Prostate gland (tissue), 2 donors: ENCODE measurements around the gene CHTF8. TPM values are rescaled to one million over a fixed set of nuclear protein-coding genes. Genes with fewer than 3 reads are reported as not detected.

Source experiments
- DNase-seq: peaks from one replicate; pipeline ENCODE4 v3.0.0-alpha.2; 2019; ENCODE audit warnings: low spot score
- H3K27ac ChIP-seq, 2 donors: fragments of 200-600 bp; sonication (generic); 2 replicates each; pipeline ENCODE4 v1.5.1; 2017 to 2019
- H3K27me3 ChIP-seq: fragments of 200-600 bp; sonication (generic); replicated peaks from 2 replicates; pipeline ENCODE4 v1.5.1; 2019; ENCODE audit not compliant: insufficient read depth
- H3K36me3 ChIP-seq, 2 donors: fragments of 200-600 bp; sonication (generic); 1 replicate in 1 of 2; 2 replicates in 1 of 2; pipeline versions ENCODE4 v1.5.1 to v1.8.1; 2017 to 2019
- H3K4me1 ChIP-seq: fragments of 200-600 bp; sonication (generic); replicated peaks from 2 replicates; pipeline ENCODE4 v1.5.1; 2019
- H3K4me3 ChIP-seq, 2 donors: fragments of 200-600 bp; sonication (generic); 2 replicates each; pipeline ENCODE4 v1.5.1; 2017 to 2019
- H3K9me3 ChIP-seq: fragments of 200-600 bp; sonication (generic); 2 replicates; pipeline ENCODE4 v1.5.1; 2017
- CTCF ChIP-seq, 4 experiments: fragments of 200-600 bp in 2 of 4; fragments of 450-650 bp in 2 of 4; sonication (generic) in 2 of 4; IDR thresholded peaks; 1 replicate in 3 of 4; 2 replicates in 1 of 4; pipeline ENCODE4 v1.5.1; 2016 to 2019; ENCODE audit warnings: antibody characterized with exemption in 4 of 4, mild to moderate bottlenecking in 2 of 4, moderate library complexity in 2 of 4
- POLR2A ChIP-seq: fragments of 450-650 bp; IDR thresholded peaks from one replicate; pipeline ENCODE4 v1.6.1; 2016; ENCODE audit warnings: antibody characterized with exemption, mild to moderate bottlenecking
- POLR2AphosphoS5 ChIP-seq: sonication (generic); formaldehyde crosslinking; IDR thresholded peaks from one replicate; pipeline ENCODE4 v1.6.1; 2017; ENCODE audit warnings: antibody characterized with exemption
- WGBS: methylation state at CpG from one replicate; pipeline ENCODE4 v1.1.5; 2018; 5-methylcytosine and 5-hydroxymethylcytosine counted together
- intact Hi-C: fragments of 100-400 bp; cut with DNase I; formaldehyde crosslinking; loops from one replicate; pipeline ENCODE4 v1.14.2; 2022
- total RNA-seq, 2 donors: library from RNA; depleted of rRNA; stranded (reverse); fragments of >200 nt; gene quantifications; one replicate each; pipeline ENCODE4 v1.1.0, GENCODE V29; 2016

The CHTF8 gene
- total RNA-seq, 2 donors from 2014 or later, result 124 to 171 TPM

GRCh38 chr16:69123910-69124309 lies 8.5 kb downstream of the CHTF8 start:
- DNase-seq, result no peak
- H3K9me3 ChIP-seq, result no peaks in the 10 kb centered on the region
- 77% methylated on average over 3 of the region's 3 CpGs for WGBS
- no peaks in the 10 kb centered on the region for H3K27me3 ChIP-seq
- H3K4me3 ChIP-seq, result no peak overlapping the region
- H3K4me1 ChIP-seq, result no peaks in the 10 kb centered on the region
- intact Hi-C loops, result no loop called here
- TF ChIP-seq POLR2A (no peak), POLR2AphosphoS5 (peak; percentile 23), CTCF (IDR thresholded peaks at IDR 0.05) (peak; percentile 13 to 77 (median 74))
- no peak overlapping the region for H3K27ac ChIP-seq
- H3K36me3 ChIP-seq, result peaks cover 0 to 16% of the 10 kb centered on the region in 2 donors

GRCh38 chr16:69120096-69120664 lies 12.2 kb downstream of the CHTF8 start:
- Histone ChIP-seq H3K9me3 (no peaks in the 10 kb centered on the region), H3K4me3 (no peak overlapping the region), H3K27ac (no peak overlapping the region), H3K36me3 (peaks cover 5 to 24% of the 10 kb centered on the region in 2 donors), H3K4me1 (no peaks in the 10 kb centered on the region), H3K27me3 (no peaks in the 10 kb centered on the region)
- intact Hi-C loops, result no loop called here
- 88% methylated on average over 19 of the region's 19 CpGs for whole genome bisulfite sequencing
- TF ChIP-seq CTCF (IDR thresholded peaks at IDR 0.05), result no peak
- TF ChIP-seq POLR2A, result no peak
- no peak for TF ChIP-seq POLR2AphosphoS5
- no peak for DNase-seq

- Histone ChIP-seq H3K27ac (no peak overlapping the region), H3K4me3 (no peak overlapping the region), H3K27me3 (no peaks in the 10 kb centered on the region), H3K4me1 (no peaks in the 10 kb centered on the region), H3K9me3 (no peaks in the 10 kb centered on the region), H3K36me3 (peaks cover 5 to 24% of the 10 kb centered on the region in 2 donors)
- intact Hi-C loops, result loop anchor here (5.0 kb wide), 2 partner anchors 212 to 412 kb away; no protein-coding TSS in a partner anchor
- WGBS, result 88% methylated on average over 1 of the region's 2 CpGs
- TF ChIP-seq CTCF (IDR thresholded peaks at IDR 0.05), result no peak
- TF ChIP-seq POLR2A, result no peak
- no peak for TF ChIP-seq POLR2AphosphoS5
- DNase-seq, result no peak
Measured at GRCh38 chr16:69119536-69119935, 12.9 kb downstream of the CHTF8 start.

- Histone ChIP-seq H3K36me3 (peaks cover 5 to 24% of the 10 kb centered on the region in 2 donors), H3K27me3 (no peaks in the 10 kb centered on the region), H3K4me3 (no peak overlapping the region), H3K9me3 (no peaks in the 10 kb centered on the region), H3K4me1 (no peaks in the 10 kb centered on the region), H3K27ac (no peak overlapping the region)
- intact Hi-C loops, result loop anchor here (5.0 kb wide), 2 partner anchors 212 to 412 kb away; no protein-coding TSS in a partner anchor
- TF ChIP-seq POLR2AphosphoS5 (no peak), CTCF (IDR thresholded peaks at IDR 0.05) (no peak), POLR2A (no peak)
- no peak for DNase-seq
- WGBS, result 93% methylated on average over 2 of the region's 2 CpGs
Measured at GRCh38 chr16:69118994-69119393, 13.4 kb downstream of the CHTF8 start.

GRCh38 chr16:69118468-69118867 lies 13.9 kb downstream of the CHTF8 start:
- Histone ChIP-seq H3K9me3 (no peaks in the 10 kb centered on the region), H3K27me3 (no peaks in the 10 kb centered on the region), H3K27ac (no peak overlapping the region), H3K4me1 (no peaks in the 10 kb centered on the region), H3K36me3 (peaks cover 5 to 24% of the 10 kb centered on the region in 2 donors), H3K4me3 (no peak overlapping the region)
- no peak for DNase-seq
- 86% methylated on average over 2 of the region's 2 CpGs for WGBS
- no peak for TF ChIP-seq CTCF (IDR thresholded peaks at IDR 0.05)
- TF ChIP-seq POLR2A, result no peak
- TF ChIP-seq POLR2AphosphoS5, result no peak
- intact Hi-C loops, result loop anchor here (5.0 kb wide), 2 partner anchors 211 to 411 kb away; no protein-coding TSS in a partner anchor
